ENCODE data around the gene RAMP1. TPM values are rescaled to one million over a fixed set of nuclear protein-coding genes. Genes with fewer than 3 reads are reported as not detected.
A peak's percentile ranks its signal among the peaks of the same experiment; 100 is the strongest.

The RAMP1 gene
- total RNA-seq, 6 experiments from 2014 or later, result 10.1 to 75.2 (median 37.5) TPM

- intact Hi-C loops (cut with DNase I), result no loop called here
- DNase-seq (peak in 1 of 3 donors; percentile 33), ATAC-seq (no peak)
- no peak for TF ChIP-seq CTCF (IDR thresholded peaks at IDR 0.05)
- Histone ChIP-seq H3K4me1 (peaks cover 0 to 8% (median 4%) of the 10 kb centered on the region in 4 donors), H3K36me3 (no peaks in the 10 kb centered on the region), H3K27me3 (no peaks in the 10 kb centered on the region), H3K9me3 (no peaks in the 10 kb centered on the region), H3K27ac (no peak overlapping the region), H3K4me3 (no peak overlapping the region)
- WGBS (ENCODE audit: insufficient coverage, low coverage, low lambda C conversion rate, missing lambda C conversion rate), result 91% methylated on average over 9 of the region's 10 CpGs
These were observed 24.6 kb downstream of the RAMP1 start for GRCh38 chr2:237883951-237884446.

GRCh38 chr2:237884681-237885080, 25.3 kb downstream of the RAMP1 start:
- no peaks in the 10 kb centered on the region for H3K27me3 ChIP-seq
- H3K36me3 ChIP-seq, result no peaks in the 10 kb centered on the region
- no CpG with 5 or more reads among the region's 13 CpGs for WGBS (ENCODE audit: insufficient coverage, low coverage, low lambda C conversion rate, missing lambda C conversion rate)
- no peaks in the 10 kb centered on the region for H3K9me3 ChIP-seq
- H3K27ac ChIP-seq, result no peak overlapping the region
- peaks cover 0 to 8% (median 4%) of the 10 kb centered on the region in 4 donors for H3K4me1 ChIP-seq
- H3K4me3 ChIP-seq, result no peak overlapping the region
- ATAC-seq (no peak), DNase-seq (peak in 1 of 3 donors; percentile 46)
- intact Hi-C loops (cut with DNase I), result no loop called here
- TF ChIP-seq POLR2A (IDR thresholded peaks at IDR 0.05) (no peak), CTCF (IDR thresholded peaks at IDR 0.05) (no peak)

GRCh38 chr2:237885111-237885930, 25.9 kb downstream of the RAMP1 start:
- DNase-seq, result peak in 1 of 3 donors; percentile 49
- H3K27me3 ChIP-seq, result no peaks in the 10 kb centered on the region
- H3K36me3 ChIP-seq, result no peaks in the 10 kb centered on the region
- H3K4me1 ChIP-seq, result peaks cover 0 to 8% (median 4%) of the 10 kb centered on the region in 4 donors
- no peaks in the 10 kb centered on the region for H3K9me3 ChIP-seq
- intact Hi-C loops (cut with DNase I), result no loop called here
- 40% methylated on average over 1 of the region's 27 CpGs for WGBS (ENCODE audit: insufficient coverage, low coverage, low lambda C conversion rate, missing lambda C conversion rate)
- TF ChIP-seq POLR2A (IDR thresholded peaks at IDR 0.05) (no peak), CTCF (IDR thresholded peaks at IDR 0.05) (no peak)
- H3K27ac ChIP-seq, result peak overlapping the region in 1 of 3 donors; percentile 9
- ATAC-seq, result no peak
- H3K4me3 ChIP-seq, result no peak overlapping the region

- ATAC-seq (peak; percentile 3 to 13 (median 10)), DNase-seq (peak in 1 of 3 donors; percentile 53)
- H3K4me1 ChIP-seq, result peaks cover 0 to 8% (median 4%) of the 10 kb centered on the region in 4 donors
- intact Hi-C loops (cut with DNase I), result no loop called here
- TF ChIP-seq POLR2A (IDR thresholded peaks at IDR 0.05), result no peak
- TF ChIP-seq CTCF (IDR thresholded peaks at IDR 0.05), result no peak
- no peaks in the 10 kb centered on the region for H3K27me3 ChIP-seq
- no peak overlapping the region for H3K4me3 ChIP-seq
- no peaks in the 10 kb centered on the region for H3K36me3 ChIP-seq
- 53% methylated on average over 2 of the region's 26 CpGs for WGBS (ENCODE audit: insufficient coverage, low coverage, low lambda C conversion rate, missing lambda C conversion rate)
- H3K27ac ChIP-seq, result peak overlapping the region in 2 of 3 donors; percentile 1 to 9
- no peaks in the 10 kb centered on the region for H3K9me3 ChIP-seq
These were observed 26.7 kb downstream of the RAMP1 start for GRCh38 chr2:237885931-237886684.

All from right lobe of liver (tissue), 6 donors.